Ishikawa (cell line): ENCODE results near the gene ZBTB32.

ENCODE experiments used
- CEBPB ChIP-seq: IDR thresholded peaks from 2 replicates; pipeline ENCODE4 v1.6.1; 2012
- CREB1 ChIP-seq: IDR thresholded peaks from 2 replicates; pipeline ENCODE4 v1.6.1; 2012; ENCODE audit warnings: low read depth
- EGR1 ChIP-seq: IDR thresholded peaks from 2 replicates; pipeline ENCODE4 v1.6.1; 2012
- EP300 ChIP-seq: IDR thresholded peaks from 2 replicates; pipeline ENCODE4 v1.6.1; 2012; ENCODE audit warnings: borderline replicate concordance
- FOXM1 ChIP-seq: IDR thresholded peaks from 2 replicates; pipeline ENCODE4 v1.6.1; 2012; ENCODE audit warnings: low read depth, borderline replicate concordance
- NFIC ChIP-seq: IDR thresholded peaks from 2 replicates; pipeline ENCODE4 v1.6.1; 2012
- RAD21 ChIP-seq: IDR thresholded peaks from 2 replicates; pipeline ENCODE4 v1.6.1; 2012; ENCODE audit warnings: low read depth
- TAF1 ChIP-seq: IDR thresholded peaks from 2 replicates; pipeline ENCODE4 v1.6.1; 2012; ENCODE audit warnings: low read depth, mild to moderate bottlenecking
- TCF12 ChIP-seq: IDR thresholded peaks from 2 replicates; pipeline ENCODE4 v1.6.1; 2012; ENCODE audit warnings: low read depth
- TEAD4 ChIP-seq: IDR thresholded peaks from 2 replicates; pipeline ENCODE4 v1.6.1; 2012
- YY1 ChIP-seq: IDR thresholded peaks from 2 replicates; pipeline ENCODE4 v1.6.1; 2012; ENCODE audit warnings: low read depth
- ZBTB7A ChIP-seq: IDR thresholded peaks from 2 replicates; pipeline ENCODE4 v1.6.1; 2012; ENCODE audit warnings: low read depth
- TF ChIP-seq, protein P1 (sequence below): IDR thresholded peaks from 2 replicates; pipeline ENCODE4 v1.6.1; 2012; ENCODE audit warnings: low read depth, mild to moderate bottlenecking
- TF ChIP-seq, protein P2 (sequence below): IDR thresholded peaks from 2 replicates; pipeline ENCODE4 v1.6.1; 2012
- TF ChIP-seq, protein P3 (sequence below): IDR thresholded peaks from 2 replicates; pipeline ENCODE4 v1.6.1; 2012

The ZBTB32 gene, protein sequence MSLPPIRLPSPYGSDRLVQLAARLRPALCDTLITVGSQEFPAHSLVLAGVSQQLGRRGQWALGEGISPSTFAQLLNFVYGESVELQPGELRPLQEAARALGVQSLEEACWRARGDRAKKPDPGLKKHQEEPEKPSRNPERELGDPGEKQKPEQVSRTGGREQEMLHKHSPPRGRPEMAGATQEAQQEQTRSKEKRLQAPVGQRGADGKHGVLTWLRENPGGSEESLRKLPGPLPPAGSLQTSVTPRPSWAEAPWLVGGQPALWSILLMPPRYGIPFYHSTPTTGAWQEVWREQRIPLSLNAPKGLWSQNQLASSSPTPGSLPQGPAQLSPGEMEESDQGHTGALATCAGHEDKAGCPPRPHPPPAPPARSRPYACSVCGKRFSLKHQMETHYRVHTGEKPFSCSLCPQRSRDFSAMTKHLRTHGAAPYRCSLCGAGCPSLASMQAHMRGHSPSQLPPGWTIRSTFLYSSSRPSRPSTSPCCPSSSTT

DNA sequence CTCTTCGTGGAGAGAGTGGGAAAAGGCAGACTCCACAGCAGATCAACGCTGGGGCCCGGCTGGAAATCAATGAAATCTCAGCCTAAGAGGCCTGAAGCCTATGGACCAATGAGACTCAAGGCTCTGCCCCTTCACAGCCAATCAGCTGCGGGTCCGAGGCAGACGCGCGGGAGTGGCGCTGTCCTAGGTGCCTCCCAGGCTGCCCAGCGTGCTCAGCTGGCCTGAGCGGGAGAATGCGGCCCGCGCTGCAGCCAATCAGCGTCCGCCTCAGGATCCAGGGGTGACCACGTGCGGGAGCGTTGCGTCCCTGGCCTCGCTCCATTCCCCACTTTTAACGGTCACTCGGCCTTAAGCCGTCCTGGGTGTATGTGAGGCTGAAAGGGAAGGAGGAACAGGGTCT is at the start of gene ZBTB32:
Gene ZBTB32, plus strand, starts transcription at position 341 of the 400 bp plus-strand sequence. CDS start 10,069 bp downstream, outside the sequence.
- TF ChIP-seq RAD21 (no peak), CREB1 (0 out of 2 replicates have a peak, but pooled peaks have one; percentile 16), TEAD4 (peak; percentile 33; the same call in 1 of the 2 replicates), NFIC (no peak), TCF12 (0 out of 2 replicates have a peak, but pooled peaks have one; percentile 25)
- TF ChIP-seq, protein P1, sequence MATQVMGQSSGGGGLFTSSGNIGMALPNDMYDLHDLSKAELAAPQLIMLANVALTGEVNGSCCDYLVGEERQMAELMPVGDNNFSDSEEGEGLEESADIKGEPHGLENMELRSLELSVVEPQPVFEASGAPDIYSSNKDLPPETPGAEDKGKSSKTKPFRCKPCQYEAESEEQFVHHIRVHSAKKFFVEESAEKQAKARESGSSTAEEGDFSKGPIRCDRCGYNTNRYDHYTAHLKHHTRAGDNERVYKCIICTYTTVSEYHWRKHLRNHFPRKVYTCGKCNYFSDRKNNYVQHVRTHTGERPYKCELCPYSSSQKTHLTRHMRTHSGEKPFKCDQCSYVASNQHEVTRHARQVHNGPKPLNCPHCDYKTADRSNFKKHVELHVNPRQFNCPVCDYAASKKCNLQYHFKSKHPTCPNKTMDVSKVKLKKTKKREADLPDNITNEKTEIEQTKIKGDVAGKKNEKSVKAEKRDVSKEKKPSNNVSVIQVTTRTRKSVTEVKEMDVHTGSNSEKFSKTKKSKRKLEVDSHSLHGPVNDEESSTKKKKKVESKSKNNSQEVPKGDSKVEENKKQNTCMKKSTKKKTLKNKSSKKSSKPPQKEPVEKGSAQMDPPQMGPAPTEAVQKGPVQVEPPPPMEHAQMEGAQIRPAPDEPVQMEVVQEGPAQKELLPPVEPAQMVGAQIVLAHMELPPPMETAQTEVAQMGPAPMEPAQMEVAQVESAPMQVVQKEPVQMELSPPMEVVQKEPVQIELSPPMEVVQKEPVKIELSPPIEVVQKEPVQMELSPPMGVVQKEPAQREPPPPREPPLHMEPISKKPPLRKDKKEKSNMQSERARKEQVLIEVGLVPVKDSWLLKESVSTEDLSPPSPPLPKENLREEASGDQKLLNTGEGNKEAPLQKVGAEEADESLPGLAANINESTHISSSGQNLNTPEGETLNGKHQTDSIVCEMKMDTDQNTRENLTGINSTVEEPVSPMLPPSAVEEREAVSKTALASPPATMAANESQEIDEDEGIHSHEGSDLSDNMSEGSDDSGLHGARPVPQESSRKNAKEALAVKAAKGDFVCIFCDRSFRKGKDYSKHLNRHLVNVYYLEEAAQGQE, result peak; percentile 91
- TF ChIP-seq, protein P2, sequence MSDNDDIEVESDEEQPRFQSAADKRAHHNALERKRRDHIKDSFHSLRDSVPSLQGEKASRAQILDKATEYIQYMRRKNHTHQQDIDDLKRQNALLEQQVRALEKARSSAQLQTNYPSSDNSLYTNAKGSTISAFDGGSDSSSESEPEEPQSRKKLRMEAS, result peak; percentile 100
- TF ChIP-seq, protein P3, sequence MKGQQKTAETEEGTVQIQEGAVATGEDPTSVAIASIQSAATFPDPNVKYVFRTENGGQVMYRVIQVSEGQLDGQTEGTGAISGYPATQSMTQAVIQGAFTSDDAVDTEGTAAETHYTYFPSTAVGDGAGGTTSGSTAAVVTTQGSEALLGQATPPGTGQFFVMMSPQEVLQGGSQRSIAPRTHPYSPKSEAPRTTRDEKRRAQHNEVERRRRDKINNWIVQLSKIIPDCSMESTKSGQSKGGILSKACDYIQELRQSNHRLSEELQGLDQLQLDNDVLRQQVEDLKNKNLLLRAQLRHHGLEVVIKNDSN, result peak; percentile 84

DNA sequence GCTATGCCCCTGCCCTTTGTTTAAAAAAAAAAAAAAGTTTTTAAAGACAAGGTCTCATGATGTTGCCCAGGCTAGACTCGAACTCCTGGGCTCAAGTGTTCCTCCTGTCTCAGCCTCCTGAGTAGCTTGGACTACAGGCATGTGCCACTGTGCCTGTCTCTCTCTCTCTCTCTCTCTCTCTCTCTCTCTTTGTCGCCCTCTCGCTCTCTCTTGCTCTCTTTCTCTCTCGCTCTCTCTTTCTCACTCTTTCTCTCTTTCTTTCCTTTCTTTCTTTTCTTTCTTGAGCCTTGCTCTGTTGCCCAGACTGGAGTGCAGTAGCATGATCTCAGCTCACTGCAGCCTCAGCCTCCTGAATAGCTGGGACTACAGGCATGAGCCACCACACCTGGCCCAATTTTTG is 48.8 kb upstream of the ZBTB32 start:
- TF ChIP-seq FOXM1, result no peak

DNA sequence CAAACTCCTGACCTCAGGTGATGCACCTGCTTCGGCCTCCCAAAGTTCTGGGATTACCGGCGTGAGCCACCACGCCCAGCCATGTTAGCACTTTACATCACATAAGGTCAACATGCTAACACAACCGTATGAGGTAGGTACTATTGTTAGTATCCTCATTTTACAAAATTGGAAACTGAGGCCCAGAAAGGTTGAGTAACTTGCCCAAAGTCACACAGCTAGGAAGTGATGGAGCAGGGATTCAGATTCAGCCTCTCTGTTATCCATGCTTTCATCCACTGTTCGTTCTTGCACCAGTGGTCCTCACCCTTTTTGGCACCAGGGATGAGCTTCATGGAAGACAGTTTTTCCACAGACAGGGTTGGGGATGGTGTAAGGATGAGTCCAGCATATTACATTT is 47.7 kb upstream of the ZBTB32 start:
- TF ChIP-seq RAD21, result no peak
- no peak for TF ChIP-seq EP300
- no peak for TF ChIP-seq CREB1
- no peak for TF ChIP-seq TAF1
- TF ChIP-seq, protein P3, result no peak
- TF ChIP-seq NFIC, result no peak
- TF ChIP-seq, protein P1, result no peak
- TF ChIP-seq, protein P2, result no peak
- no peak for TF ChIP-seq EGR1
- no peak for TF ChIP-seq FOXM1
- no peak for TF ChIP-seq TEAD4
- TF ChIP-seq ZBTB7A, result no peak
- no peak for TF ChIP-seq CEBPB

DNA sequence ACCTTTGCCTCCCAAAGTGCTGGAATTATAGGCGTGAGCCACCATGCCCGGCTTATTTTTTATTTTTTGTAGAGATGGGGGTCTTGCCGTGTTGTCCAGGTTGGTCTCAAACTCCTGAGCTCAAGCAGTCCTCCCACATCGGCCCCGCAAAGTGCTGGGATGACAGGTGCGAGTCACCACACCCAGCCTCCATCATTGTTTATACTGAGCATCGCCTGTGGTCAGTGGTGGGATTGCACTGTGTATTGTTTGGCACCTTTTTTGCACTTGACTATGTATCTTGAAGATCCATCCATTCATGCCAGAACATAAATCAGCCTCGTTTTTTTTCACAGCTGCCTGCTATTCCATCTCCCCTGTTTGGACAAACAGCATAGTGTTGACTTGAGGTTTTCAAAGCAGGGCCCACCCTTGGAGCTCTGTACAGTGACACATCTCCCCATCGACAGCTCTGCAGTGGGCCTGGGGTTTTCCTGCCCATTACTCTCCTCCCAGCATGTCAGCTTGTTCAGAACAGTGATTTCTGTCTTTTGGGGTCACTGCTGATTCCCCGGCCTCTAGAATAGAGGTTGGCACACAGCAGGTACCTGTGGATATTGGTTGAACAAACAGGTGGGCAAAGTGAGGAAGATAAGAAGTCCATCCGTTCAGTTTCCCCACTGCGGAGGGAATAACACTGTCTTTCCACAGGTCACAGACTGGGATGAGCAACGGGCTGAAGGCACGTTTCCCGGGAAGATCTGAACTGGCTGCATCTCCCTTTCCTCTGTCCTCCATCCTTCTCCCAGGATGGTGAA is 46.3 kb upstream of the ZBTB32 start:
- no peak for TF ChIP-seq RAD21
- no peak for TF ChIP-seq CREB1
- TF ChIP-seq, protein P2, result no peak
- no peak for TF ChIP-seq EP300

DNA sequence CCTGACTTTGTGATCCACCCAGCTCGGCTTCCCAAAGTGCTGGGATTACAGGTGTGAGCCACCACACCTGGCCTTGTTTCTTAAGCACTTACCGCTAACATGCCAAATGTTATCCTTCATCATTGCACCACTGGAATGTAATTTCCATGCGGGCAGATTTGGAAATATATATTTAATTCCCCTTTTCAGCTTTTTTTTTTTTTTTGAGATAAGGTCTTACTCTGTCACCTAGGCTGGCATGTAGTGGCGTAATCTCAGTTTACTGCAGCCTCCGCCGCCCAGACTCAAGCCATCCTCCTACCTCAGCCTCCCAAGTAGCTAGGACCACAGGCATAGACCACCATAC is 42.4 kb upstream of the ZBTB32 start:
- no peak for TF ChIP-seq ZBTB7A
- TF ChIP-seq, protein P1, result no peak
- no peak for TF ChIP-seq EGR1
- TF ChIP-seq, protein P3, result no peak
- no peak for TF ChIP-seq NFIC
- TF ChIP-seq YY1, result no peak
- TF ChIP-seq EP300, result no peak
- no peak for TF ChIP-seq TAF1
- TF ChIP-seq, protein P2, result no peak
- TF ChIP-seq RAD21, result no peak
- TF ChIP-seq FOXM1, result no peak
- TF ChIP-seq TEAD4, result no peak
- no peak for TF ChIP-seq CEBPB
- no peak for TF ChIP-seq CREB1
- TF ChIP-seq TCF12, result no peak
